ENCODE results near the gene CLK4. TPM values are rescaled to one million over a fixed set of nuclear protein-coding genes. Genes with fewer than 3 reads are reported as not detected.

The CLK4 gene
- 27.5 and 28.6 TPM in 2 replicates for total RNA-seq

- intact Hi-C loops (cut with micrococcal nuclease): loop anchor here (1.0 to 10.0 kb wide), 16 partner anchors 8 to 1446 kb away; partner anchors contain the start of genes CANX, COL23A1, HNRNPAB and HNRNPH1
- peak within 1 kb of the TSS; percentile 98 for H3K4me3 Mint-ChIP-seq
- DNase-seq (ENCODE audit: low spot score): peak; percentile 96
- H3K9me3 Mint-ChIP-seq: peaks cover 6% of the 10 kb centered on the region
- H3K27ac Mint-ChIP-seq: peak within 1 kb of the TSS; percentile 99
- peaks cover 13% of the 10 kb centered on the region for H3K27me3 Mint-ChIP-seq (ENCODE audit: insufficient read depth)
- peaks cover 19% of the 10 kb centered on the region for H3K36me3 Mint-ChIP-seq (ENCODE audit: low read depth)
- H3K4me1 Mint-ChIP-seq (ENCODE audit: low read depth): peaks cover 38% of the 10 kb centered on the region
These were observed at the start of gene CLK4 for GRCh38 chr5:178626484-178627258. TSS of gene CLK4 (minus strand) at chr5:178627050. CDS start at chr5:178623416, 3,634 bp downstream.

GRCh38 chr5:178675922-178676321 is 49.1 kb upstream of the CLK4 start:
- H3K36me3 Mint-ChIP-seq (ENCODE audit: low read depth): no peaks in the 10 kb centered on the region

GRCh38 chr5:178674334-178674733 is 47.5 kb upstream of the CLK4 start:
- H3K27me3 Mint-ChIP-seq (ENCODE audit: insufficient read depth): no peaks in the 10 kb centered on the region
- no peak overlapping the region for H3K27ac Mint-ChIP-seq
- H3K4me3 Mint-ChIP-seq: no peak overlapping the region
- H3K9me3 Mint-ChIP-seq: peaks cover 23% of the 10 kb centered on the region
- no peaks in the 10 kb centered on the region for H3K36me3 Mint-ChIP-seq (ENCODE audit: low read depth)
- intact Hi-C loops (cut with micrococcal nuclease): no loop called here
- no peaks in the 10 kb centered on the region for H3K4me1 Mint-ChIP-seq (ENCODE audit: low read depth)
- DNase-seq (ENCODE audit: low spot score): no peak

More at GRCh38 chr5:178675922-178676321, 49.1 kb upstream of the CLK4 start:
- peaks cover 19% of the 10 kb centered on the region for H3K9me3 Mint-ChIP-seq
- no peaks in the 10 kb centered on the region for H3K27me3 Mint-ChIP-seq (ENCODE audit: insufficient read depth)
- intact Hi-C loops (cut with micrococcal nuclease): no loop called here
- no peak overlapping the region for H3K27ac Mint-ChIP-seq
- DNase-seq (ENCODE audit: low spot score): no peak
- H3K4me3 Mint-ChIP-seq: no peak overlapping the region
- no peaks in the 10 kb centered on the region for H3K4me1 Mint-ChIP-seq (ENCODE audit: low read depth)

GRCh38 chr5:178673801-178674295 is 47.0 kb upstream of the CLK4 start:
- H3K9me3 Mint-ChIP-seq: peaks cover 23% of the 10 kb centered on the region
- no peak overlapping the region for H3K27ac Mint-ChIP-seq
- intact Hi-C loops (cut with micrococcal nuclease): no loop called here
- no peaks in the 10 kb centered on the region for H3K36me3 Mint-ChIP-seq (ENCODE audit: low read depth)
- no peaks in the 10 kb centered on the region for H3K27me3 Mint-ChIP-seq (ENCODE audit: insufficient read depth)
- DNase-seq (ENCODE audit: low spot score): no peak
- no peaks in the 10 kb centered on the region for H3K4me1 Mint-ChIP-seq (ENCODE audit: low read depth)
- no peak overlapping the region for H3K4me3 Mint-ChIP-seq

- Mint-ChIP-seq H3K27ac (no peak overlapping the region), H3K36me3 (ENCODE audit: low read depth) (no peaks in the 10 kb centered on the region)
- no peak for DNase-seq (ENCODE audit: low spot score)
These were observed 45.8 kb upstream of the CLK4 start for GRCh38 chr5:178672630-178673029.

GRCh38 chr5:178671602-178672144 is 44.8 kb upstream of the CLK4 start:
- Mint-ChIP-seq H3K36me3 (ENCODE audit: low read depth) (no peaks in the 10 kb centered on the region), H3K9me3 (peaks cover 22% of the 10 kb centered on the region), H3K27me3 (ENCODE audit: insufficient read depth) (no peaks in the 10 kb centered on the region), H3K4me3 (no peak overlapping the region), H3K27ac (no peak overlapping the region), H3K4me1 (ENCODE audit: low read depth) (no peaks in the 10 kb centered on the region)
- intact Hi-C loops (cut with micrococcal nuclease): no loop called here
- no peak for DNase-seq (ENCODE audit: low spot score)

More at GRCh38 chr5:178672630-178673029, 45.8 kb upstream of the CLK4 start:
- Mint-ChIP-seq H3K9me3 (peaks cover 18% of the 10 kb centered on the region), H3K4me3 (no peak overlapping the region), H3K4me1 (ENCODE audit: low read depth) (no peaks in the 10 kb centered on the region), H3K27me3 (ENCODE audit: insufficient read depth) (no peaks in the 10 kb centered on the region)
- intact Hi-C loops (cut with micrococcal nuclease): no loop called here

- no peaks in the 10 kb centered on the region for H3K4me1 Mint-ChIP-seq (ENCODE audit: low read depth)
- no peak overlapping the region for H3K27ac Mint-ChIP-seq
- no peak overlapping the region for H3K4me3 Mint-ChIP-seq
- intact Hi-C loops (cut with micrococcal nuclease): no loop called here
- H3K9me3 Mint-ChIP-seq: peaks cover 22% of the 10 kb centered on the region
- H3K27me3 Mint-ChIP-seq (ENCODE audit: insufficient read depth): no peaks in the 10 kb centered on the region
- DNase-seq (ENCODE audit: low spot score): no peak
- H3K36me3 Mint-ChIP-seq (ENCODE audit: low read depth): no peaks in the 10 kb centered on the region
These were observed 43.6 kb upstream of the CLK4 start for GRCh38 chr5:178670351-178670885.

GRCh38 chr5:178668579-178668978 is 41.7 kb upstream of the CLK4 start:
- intact Hi-C loops (cut with micrococcal nuclease): no loop called here
- no peak for DNase-seq (ENCODE audit: low spot score)
- H3K27me3 Mint-ChIP-seq (ENCODE audit: insufficient read depth): no peaks in the 10 kb centered on the region
- H3K36me3 Mint-ChIP-seq (ENCODE audit: low read depth): no peaks in the 10 kb centered on the region
- H3K9me3 Mint-ChIP-seq: peaks cover 22% of the 10 kb centered on the region
- H3K4me3 Mint-ChIP-seq: no peak overlapping the region
- no peak overlapping the region for H3K27ac Mint-ChIP-seq
- H3K4me1 Mint-ChIP-seq (ENCODE audit: low read depth): no peaks in the 10 kb centered on the region

- Mint-ChIP-seq H3K4me3 (no peak overlapping the region), H3K9me3 (peaks cover 22% of the 10 kb centered on the region), H3K36me3 (ENCODE audit: low read depth) (no peaks in the 10 kb centered on the region), H3K4me1 (ENCODE audit: low read depth) (no peaks in the 10 kb centered on the region), H3K27ac (no peak overlapping the region), H3K27me3 (ENCODE audit: insufficient read depth) (no peaks in the 10 kb centered on the region)
- no peak for DNase-seq (ENCODE audit: low spot score)
- intact Hi-C loops (cut with micrococcal nuclease): no loop called here
These were observed 40.8 kb upstream of the CLK4 start for GRCh38 chr5:178667688-178668087.

GRCh38 chr5:178667101-178667500 is 40.3 kb upstream of the CLK4 start:
- no peaks in the 10 kb centered on the region for H3K27me3 Mint-ChIP-seq (ENCODE audit: insufficient read depth)
- H3K4me3 Mint-ChIP-seq: no peak overlapping the region
- no peak for DNase-seq (ENCODE audit: low spot score)
- H3K27ac Mint-ChIP-seq: no peak overlapping the region
- no peaks in the 10 kb centered on the region for H3K36me3 Mint-ChIP-seq (ENCODE audit: low read depth)
- H3K4me1 Mint-ChIP-seq (ENCODE audit: low read depth): no peaks in the 10 kb centered on the region
- intact Hi-C loops (cut with micrococcal nuclease): no loop called here
- H3K9me3 Mint-ChIP-seq: peaks cover 24% of the 10 kb centered on the region

- Mint-ChIP-seq H3K4me3 (no peak overlapping the region), H3K9me3 (peaks cover 19% of the 10 kb centered on the region), H3K4me1 (ENCODE audit: low read depth) (no peaks in the 10 kb centered on the region), H3K27me3 (ENCODE audit: insufficient read depth) (no peaks in the 10 kb centered on the region), H3K27ac (no peak overlapping the region), H3K36me3 (ENCODE audit: low read depth) (no peaks in the 10 kb centered on the region)
- intact Hi-C loops (cut with micrococcal nuclease): no loop called here
- DNase-seq (ENCODE audit: low spot score): no peak
These were observed 37.3 kb upstream of the CLK4 start for GRCh38 chr5:178664141-178664540.

- intact Hi-C loops (cut with micrococcal nuclease): no loop called here
These were observed 35.7 kb upstream of the CLK4 start for GRCh38 chr5:178662541-178662860.

GRCh38 chr5:178661836-178662540 is 35.1 kb upstream of the CLK4 start:
- Mint-ChIP-seq H3K9me3 (peaks cover 12% of the 10 kb centered on the region), H3K36me3 (ENCODE audit: low read depth) (no peaks in the 10 kb centered on the region)

More at GRCh38 chr5:178662541-178662860, 35.7 kb upstream of the CLK4 start:
- no peak overlapping the region for H3K4me3 Mint-ChIP-seq
- no peaks in the 10 kb centered on the region for H3K4me1 Mint-ChIP-seq (ENCODE audit: low read depth)
- H3K36me3 Mint-ChIP-seq (ENCODE audit: low read depth): no peaks in the 10 kb centered on the region
- no peak for DNase-seq (ENCODE audit: low spot score)
- H3K27ac Mint-ChIP-seq: no peak overlapping the region
- peaks cover 16% of the 10 kb centered on the region for H3K9me3 Mint-ChIP-seq
- H3K27me3 Mint-ChIP-seq (ENCODE audit: insufficient read depth): no peaks in the 10 kb centered on the region

More at GRCh38 chr5:178661836-178662540, 35.1 kb upstream of the CLK4 start:
- no peak for DNase-seq (ENCODE audit: low spot score)
- intact Hi-C loops (cut with micrococcal nuclease): no loop called here
- Mint-ChIP-seq H3K4me1 (ENCODE audit: low read depth) (no peaks in the 10 kb centered on the region), H3K27me3 (ENCODE audit: insufficient read depth) (no peaks in the 10 kb centered on the region), H3K4me3 (no peak overlapping the region), H3K27ac (no peak overlapping the region)

Measured in activated T-helper 1 cell treated with anti-CD3 and anti-CD28 coated beads, Interleukin-12 subunit alpha, Interleukin-12 subunit beta, Interleukin-2, Interleukin-4 antibody, amounts not matched to agents 30 ng/mL and 10 ng/mL and 1 ng/mL, durations not matched to agents 14 hours and 24 hours and 36 hours (primary cell).